ENCODE measurements around the gene BAD. TPM values are rescaled to one million over a fixed set of nuclear protein-coding genes. Genes with fewer than 3 reads are reported as not detected.

BAD gene
- total RNA-seq, 1 experiment from 2014 or later = 67.4 TPM

DNA sequence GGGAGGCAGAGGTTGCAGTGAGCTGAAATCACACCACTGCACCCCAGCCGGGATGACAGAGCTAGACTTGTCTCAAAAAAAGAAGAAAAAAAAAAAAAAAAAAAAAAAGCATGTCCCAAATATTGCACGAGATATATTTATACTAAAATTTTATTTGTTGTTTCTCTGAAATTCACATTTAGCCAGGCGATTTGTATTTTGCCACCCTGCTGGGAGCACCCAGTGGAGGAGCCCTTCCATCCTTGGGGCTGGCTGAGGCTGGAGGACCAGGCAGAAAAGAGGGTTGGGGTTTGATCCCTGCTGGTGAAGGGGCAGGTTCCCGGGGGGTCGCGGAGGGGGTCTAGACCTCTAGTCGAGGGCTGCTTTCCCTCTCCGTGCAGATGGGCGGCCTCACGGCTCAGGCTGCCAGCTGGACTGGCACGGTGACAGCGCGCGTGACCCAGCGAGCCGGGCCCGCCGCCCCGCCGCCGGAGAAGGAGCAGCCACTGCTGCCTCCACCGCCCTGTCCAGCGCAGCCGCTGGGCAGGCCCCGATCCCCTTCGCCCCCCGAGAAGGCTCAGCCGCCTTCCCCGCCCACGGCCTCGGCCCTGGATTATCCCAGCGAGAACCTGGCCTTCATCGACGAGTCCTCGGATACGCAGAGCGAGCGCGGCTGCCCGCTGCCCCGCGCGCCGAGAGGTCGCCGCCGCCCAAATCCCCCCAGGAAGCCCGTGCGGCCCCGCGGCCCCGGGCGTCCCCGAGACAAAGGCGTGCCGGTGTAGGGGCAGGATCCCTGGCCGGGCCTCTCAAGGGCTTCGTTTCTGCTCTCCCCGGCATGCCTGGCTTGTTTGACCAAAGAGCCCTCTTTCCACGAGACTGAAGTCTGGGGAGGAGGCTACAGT, 14.7 kb upstream of the BAD start:
- ChIA-PET POLR2A (no interaction called here), CTCF (interaction anchor here (0.5 to 0.6 kb wide), 2 partner anchors 21 to 89 kb away, joined by 3 read pairs; no protein-coding TSS in a partner anchor)
- H3K27ac Mint-ChIP-seq (ENCODE audit: low read depth, unreplicated experiment) = no peak overlapping the region

GRCh38 chr11:64297699-64298358, 13.4 kb upstream of the BAD start:
- POLR2A ChIA-PET = interaction anchor here (2.6 kb wide), 1 partner anchor 14 kb away, joined by 10 read pairs; the partner anchor contains the start of gene BAD
- intact Hi-C loops (cut with micrococcal nuclease) = no loop called here
- DNase-seq (ENCODE audit: unreplicated experiment) = no peak
- Mint-ChIP-seq H3K4me1 (ENCODE audit: insufficient read depth, unreplicated experiment) (peaks cover 10% of the 10 kb centered on the region), H3K9me3 (ENCODE audit: unreplicated experiment) (no peaks in the 10 kb centered on the region), H3K4me3 (ENCODE audit: unreplicated experiment) (no peak overlapping the region), H3K27me3 (ENCODE audit: insufficient read depth, unreplicated experiment) (no peaks in the 10 kb centered on the region), H3K27ac (ENCODE audit: low read depth, unreplicated experiment) (no peak overlapping the region), H3K36me3 (ENCODE audit: insufficient read depth, unreplicated experiment) (no peaks in the 10 kb centered on the region)
- BruUV-seq (replicated peaks) = no TSS peak
- CTCF ChIA-PET = interaction anchor here (0.7 kb wide), 1 partner anchor 355 kb away, joined by 3 read pairs; no protein-coding TSS in a partner anchor
- TF ChIP-seq, protein P1, sequence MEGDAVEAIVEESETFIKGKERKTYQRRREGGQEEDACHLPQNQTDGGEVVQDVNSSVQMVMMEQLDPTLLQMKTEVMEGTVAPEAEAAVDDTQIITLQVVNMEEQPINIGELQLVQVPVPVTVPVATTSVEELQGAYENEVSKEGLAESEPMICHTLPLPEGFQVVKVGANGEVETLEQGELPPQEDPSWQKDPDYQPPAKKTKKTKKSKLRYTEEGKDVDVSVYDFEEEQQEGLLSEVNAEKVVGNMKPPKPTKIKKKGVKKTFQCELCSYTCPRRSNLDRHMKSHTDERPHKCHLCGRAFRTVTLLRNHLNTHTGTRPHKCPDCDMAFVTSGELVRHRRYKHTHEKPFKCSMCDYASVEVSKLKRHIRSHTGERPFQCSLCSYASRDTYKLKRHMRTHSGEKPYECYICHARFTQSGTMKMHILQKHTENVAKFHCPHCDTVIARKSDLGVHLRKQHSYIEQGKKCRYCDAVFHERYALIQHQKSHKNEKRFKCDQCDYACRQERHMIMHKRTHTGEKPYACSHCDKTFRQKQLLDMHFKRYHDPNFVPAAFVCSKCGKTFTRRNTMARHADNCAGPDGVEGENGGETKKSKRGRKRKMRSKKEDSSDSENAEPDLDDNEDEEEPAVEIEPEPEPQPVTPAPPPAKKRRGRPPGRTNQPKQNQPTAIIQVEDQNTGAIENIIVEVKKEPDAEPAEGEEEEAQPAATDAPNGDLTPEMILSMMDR (IDR thresholded peaks at IDR 0.05; ENCODE audit: unreplicated experiment) = no peak

More for the DNA sequence above, 14.7 kb upstream of the BAD start:
- Mint-ChIP-seq H3K4me1 (ENCODE audit: insufficient read depth, unreplicated experiment) (peaks cover 14% of the 10 kb centered on the region), H3K4me3 (ENCODE audit: unreplicated experiment) (no peak overlapping the region), H3K36me3 (ENCODE audit: insufficient read depth, unreplicated experiment) (no peaks in the 10 kb centered on the region), H3K9me3 (ENCODE audit: unreplicated experiment) (no peaks in the 10 kb centered on the region), H3K27me3 (ENCODE audit: insufficient read depth, unreplicated experiment) (no peaks in the 10 kb centered on the region)
- no TSS peak for BruUV-seq (replicated peaks)
- intact Hi-C loops (cut with micrococcal nuclease) = no loop called here
- no peak for DNase-seq (ENCODE audit: unreplicated experiment)
- TF ChIP-seq, protein P1 (IDR thresholded peaks at IDR 0.05; ENCODE audit: unreplicated experiment) = no peak

DNA sequence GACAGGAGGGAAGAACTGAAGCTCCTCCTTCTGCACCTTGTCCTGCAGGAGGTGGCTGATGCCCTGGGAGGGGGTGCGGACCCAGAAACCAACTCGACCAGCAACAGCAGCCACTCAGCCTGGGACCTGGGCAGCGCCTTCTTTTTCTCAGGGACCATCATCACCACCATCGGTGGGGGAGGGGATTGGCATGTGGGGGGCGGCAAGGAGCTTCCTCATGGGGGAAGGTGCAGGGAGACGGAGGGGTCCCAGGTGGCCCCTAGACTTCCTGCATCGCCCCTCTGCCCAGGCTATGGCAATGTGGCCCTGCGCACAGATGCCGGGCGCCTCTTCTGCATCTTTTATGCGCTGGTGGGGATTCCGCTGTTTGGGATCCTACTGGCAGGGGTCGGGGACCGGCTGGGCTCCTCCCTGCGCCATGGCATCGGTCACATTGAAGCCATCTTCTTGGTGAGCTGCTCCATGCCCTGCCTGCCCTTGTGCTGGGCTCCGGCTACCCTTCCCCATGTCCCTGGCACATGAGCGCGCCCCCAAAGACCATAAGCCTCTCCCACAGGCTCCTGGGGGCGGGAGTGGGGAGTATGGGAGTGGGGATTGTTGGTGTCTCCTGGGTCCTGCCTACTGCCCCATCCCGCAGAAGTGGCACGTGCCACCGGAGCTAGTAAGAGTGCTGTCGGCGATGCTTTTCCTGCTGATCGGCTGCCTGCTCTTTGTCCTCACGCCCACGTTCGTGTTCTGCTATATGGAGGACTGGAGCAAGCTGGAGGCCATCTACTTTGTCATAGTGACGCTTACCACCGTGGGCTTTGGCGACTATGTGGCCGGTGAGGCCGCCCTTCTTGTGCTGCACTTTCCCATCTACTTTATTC, 12.6 kb upstream of the BAD start:
- Mint-ChIP-seq H3K4me1 (ENCODE audit: insufficient read depth, unreplicated experiment) (peaks cover 10% of the 10 kb centered on the region), H3K36me3 (ENCODE audit: insufficient read depth, unreplicated experiment) (no peaks in the 10 kb centered on the region), H3K27me3 (ENCODE audit: insufficient read depth, unreplicated experiment) (no peaks in the 10 kb centered on the region), H3K4me3 (ENCODE audit: unreplicated experiment) (no peak overlapping the region), H3K27ac (ENCODE audit: low read depth, unreplicated experiment) (no peak overlapping the region), H3K9me3 (ENCODE audit: unreplicated experiment) (no peaks in the 10 kb centered on the region)
- ChIA-PET CTCF (interaction anchor here (0.7 to 1.0 kb wide), 4 partner anchors 25 to 355 kb away, joined by 3 to 5 read pairs (median 4); no protein-coding TSS in a partner anchor), POLR2A (interaction anchor here (0.5 to 2.6 kb wide), 6 partner anchors 11 to 50 kb away, joined by 3 to 11 read pairs (median 5); partner anchors contain the start of genes BAD and GPR137)
- intact Hi-C loops (cut with micrococcal nuclease) = no loop called here
- BruUV-seq (replicated peaks) = no TSS peak
- no peak for DNase-seq (ENCODE audit: unreplicated experiment)
- TF ChIP-seq, protein P1 (IDR thresholded peaks at IDR 0.05; ENCODE audit: unreplicated experiment) = no peak
